Body of pancreas (tissue), 4 donors: ENCODE results near the gene UQCC2. TPM values are rescaled to one million over a fixed set of nuclear protein-coding genes. Genes with fewer than 3 reads are reported as not detected.

Source experiments
- ATAC-seq: fragments of 150-250 bp; one replicate; pipeline ENCODE4 v1.9.1; 2016
- DNase-seq, 4 donors: peaks; one replicate each; pipeline ENCODE4 v3.0.0-alpha.2; 2019
- H3K27ac ChIP-seq, 4 donors: fragments of 200-600 bp; sonication (generic); 1 replicate in 3 of 4; 2 replicates in 1 of 4; pipeline versions ENCODE4 v1.5.1 to v1.6.1; 2016 to 2019; ENCODE audit warnings: mild to moderate bottlenecking in 1 of 4, mixed read lengths in 1 of 4, moderate library complexity in 1 of 4
- H3K27me3 ChIP-seq, 2 donors: fragments of 200-600 bp; sonication (generic); one replicate each; pipeline ENCODE4 v1.6.0; 2016; ENCODE audit warnings: mild to moderate bottlenecking in 1 of 2
- H3K36me3 ChIP-seq, 2 donors: fragments of 200-600 bp; sonication (generic); replicated peaks in 1 of 2; 2 replicates each; pipeline ENCODE4 v1.5.1; 2016; ENCODE audit warnings: low read depth in 2 of 2; ENCODE audit not compliant: insufficient read depth in 1 of 2
- H3K4me1 ChIP-seq: fragments of 200-600 bp; sonication (generic); one replicate; pipeline ENCODE4 v1.6.0; 2016
- H3K4me3 ChIP-seq, 2 donors: fragments of 200-600 bp; sonication (generic); 1 replicate in 1 of 2; 2 replicates in 1 of 2; pipeline ENCODE4 v1.5.1; 2016 to 2019
- H3K9me3 ChIP-seq, 3 donors: fragments of 200-600 bp; sonication (generic); 1 replicate in 2 of 3; 2 replicates in 1 of 3; pipeline ENCODE4 v1.5.1; 2016
- CTCF ChIP-seq, 7 experiments: fragments of 450-650 bp in 4 of 7; fragments of 200-600 bp in 3 of 7; sonication (generic) in 3 of 7; IDR thresholded peaks; one replicate each; pipeline ENCODE4 v1.5.1; 2016 to 2019; ENCODE audit warnings: antibody characterized with exemption in 7 of 7
- POLR2A ChIP-seq, 3 donors: fragments of 450-650 bp; IDR thresholded peaks; one replicate each; pipeline ENCODE4 v1.6.1; 2016; ENCODE audit warnings: antibody characterized with exemption in 3 of 3, mild to moderate bottlenecking in 2 of 3
- WGBS, 2 donors: methylation state at CpG; one replicate each; pipeline ENCODE4 v1.1.5; 2017; 5-methylcytosine and 5-hydroxymethylcytosine counted together
- intact Hi-C: fragments of 100-400 bp; cut with DNase I; formaldehyde crosslinking; loops from one replicate; pipeline ENCODE4 v1.15.1; 2023
- total RNA-seq, 2 donors: library from RNA; depleted of rRNA; stranded (reverse); fragments of >200 nt; gene quantifications; one replicate each; pipeline ENCODE4 v1.1.0, GENCODE V29; 2016

Gene UQCC2
- total RNA-seq, 2 donors from 2014 or later, result 4.0 to 17.6 TPM

DNA sequence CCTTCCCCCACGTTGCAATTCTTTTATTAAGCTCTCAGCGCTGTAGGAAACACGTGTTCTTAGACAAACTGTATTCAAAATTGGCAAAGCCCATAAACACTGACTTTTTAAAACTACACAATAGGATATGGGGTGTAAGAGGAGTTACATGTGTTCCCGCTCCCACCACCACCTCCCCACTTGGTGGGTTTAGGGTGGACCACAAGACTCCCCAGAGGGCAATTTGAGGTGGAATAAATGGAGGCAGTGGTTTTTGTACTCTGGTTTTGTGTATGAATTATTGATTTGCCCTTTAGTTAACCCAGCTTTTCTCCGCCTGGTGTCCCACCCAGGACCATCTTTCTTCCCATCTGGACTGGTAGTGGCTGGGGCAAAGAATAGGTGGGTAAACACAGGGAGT, 3.7 kb downstream of the UQCC2 start:
- no peak overlapping the region for H3K4me3 ChIP-seq
- ATAC-seq (no peak), DNase-seq (no peak)
- intact Hi-C loops, result loop anchor here (5.0 kb wide), 2 partner anchors 60 to 110 kb away; no protein-coding TSS in a partner anchor
- H3K36me3 ChIP-seq, result no peaks in the 10 kb centered on the region
- H3K27me3 ChIP-seq, result no peaks in the 10 kb centered on the region
- no peaks in the 10 kb centered on the region for H3K9me3 ChIP-seq
- 87 to 94% methylated on average over 5 of the region's 5 CpGs for WGBS, 2 donors
- no peak overlapping the region for H3K27ac ChIP-seq
- peaks cover 22% of the 10 kb centered on the region for H3K4me1 ChIP-seq
- no peak for TF ChIP-seq POLR2A (IDR thresholded peaks at IDR 0.05)
- TF ChIP-seq CTCF (IDR thresholded peaks at IDR 0.05), result no peak

- no peak for TF ChIP-seq POLR2A (IDR thresholded peaks at IDR 0.05)
- no peak for TF ChIP-seq CTCF (IDR thresholded peaks at IDR 0.05)
- no peak for DNase-seq
- Histone ChIP-seq H3K27ac (no peak overlapping the region), H3K4me1 (peaks cover 18% of the 10 kb centered on the region), H3K27me3 (no peaks in the 10 kb centered on the region), H3K36me3 (no peaks in the 10 kb centered on the region), H3K4me3 (no peak overlapping the region), H3K9me3 (no peaks in the 10 kb centered on the region)
- 81 to 83% methylated on average over 15 to 16 of the region's 16 CpGs for WGBS, 2 donors
- intact Hi-C loops, result loop anchor here (5.0 kb wide), 2 partner anchors 61 to 109 kb away; no protein-coding TSS in a partner anchor
- ATAC-seq, result no peak
These were observed 5.4 kb downstream of the UQCC2 start for GRCh38 chr6:33705955-33706725.

- DNase-seq, result no peak
- H3K9me3 ChIP-seq, result no peaks in the 10 kb centered on the region
- no peaks in the 10 kb centered on the region for H3K36me3 ChIP-seq
- peaks cover 10% of the 10 kb centered on the region for H3K4me1 ChIP-seq
- H3K4me3 ChIP-seq, result no peak overlapping the region
- H3K27me3 ChIP-seq, result no peaks in the 10 kb centered on the region
- 81 to 86% methylated on average over 8 to 9 of the region's 9 CpGs for WGBS, 2 donors
- TF ChIP-seq POLR2A (IDR thresholded peaks at IDR 0.05), result no peak
- TF ChIP-seq CTCF (IDR thresholded peaks at IDR 0.05), result no peak
- intact Hi-C loops, result loop anchor here (5.0 kb wide), 2 partner anchors 62 to 108 kb away; no protein-coding TSS in a partner anchor
- H3K27ac ChIP-seq, result no peak overlapping the region
- ATAC-seq, result no peak
These were observed 6.1 kb downstream of the UQCC2 start for GRCh38 chr6:33705268-33705885.

DNA sequence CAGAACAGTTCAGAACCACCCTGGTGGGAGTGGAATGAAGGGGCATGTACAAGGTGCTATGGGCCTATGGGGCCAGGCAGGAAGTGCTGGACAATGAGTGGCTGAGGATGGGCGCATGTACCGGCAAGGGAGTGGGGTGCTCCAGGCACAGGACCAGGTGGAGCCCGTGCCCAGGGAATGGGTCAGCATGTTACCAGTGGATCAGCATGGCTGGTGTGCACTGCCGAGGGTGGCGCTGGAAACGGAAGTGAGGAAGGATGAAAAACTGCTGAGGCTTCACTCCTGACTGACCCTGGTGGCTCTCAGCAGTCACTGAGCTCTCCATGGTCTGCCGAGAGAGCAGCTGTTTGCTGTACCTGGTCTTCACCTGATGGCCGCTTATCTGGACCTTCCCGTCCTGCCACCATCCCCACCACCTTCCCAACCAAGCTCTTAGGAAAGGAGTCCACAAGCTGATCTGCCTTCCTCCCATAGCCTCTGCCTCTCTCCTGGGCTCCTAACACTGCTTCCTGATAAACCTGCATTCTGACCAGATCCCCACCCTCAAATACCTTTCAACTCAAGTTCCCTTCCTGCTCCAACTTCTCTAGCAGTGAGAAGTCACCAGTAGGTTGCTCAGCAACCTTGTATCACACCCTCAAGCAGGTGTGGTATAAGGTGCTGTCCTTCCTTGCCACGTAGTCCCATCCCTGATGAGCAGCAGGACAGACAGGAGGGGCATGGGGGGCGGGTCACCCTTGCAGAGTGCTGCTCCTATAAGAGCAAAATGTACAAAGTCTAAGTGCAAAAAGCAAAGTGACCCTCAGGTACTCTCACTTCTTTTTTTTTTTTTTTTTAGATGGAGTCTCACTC, 7.1 kb downstream of the UQCC2 start:
- DNase-seq (peak in 1 of 4 donors; percentile 1), ATAC-seq (no peak)
- no peak overlapping the region for H3K27ac ChIP-seq
- no peaks in the 10 kb centered on the region for H3K36me3 ChIP-seq
- TF ChIP-seq POLR2A (IDR thresholded peaks at IDR 0.05), result no peak
- TF ChIP-seq CTCF (IDR thresholded peaks at IDR 0.05), result no peak
- no peak overlapping the region for H3K4me3 ChIP-seq
- WGBS, 2 donors, result 84 to 89% methylated on average over 8 to 11 of the region's 11 CpGs
- no peaks in the 10 kb centered on the region for H3K27me3 ChIP-seq
- H3K4me1 ChIP-seq, result peaks cover under 1% of the 10 kb centered on the region
- no peaks in the 10 kb centered on the region for H3K9me3 ChIP-seq
- intact Hi-C loops, result loop anchor here (5.0 kb wide), 2 partner anchors 63 to 107 kb away; no protein-coding TSS in a partner anchor
